Peyer's patch (tissue), 4 donors: Measurements from ENCODE around the gene UCMA.

Experiments used
- CTCF ChIP-seq, 6 experiments: fragments of 450-650 bp in 4 of 6; fragments of 200-600 bp in 2 of 6; sonication (generic) in 1 of 6; IDR thresholded peaks; one replicate each; pipeline ENCODE4 v1.5.1; 2017 to 2019; ENCODE audit warnings: antibody characterized with exemption in 6 of 6, mild to moderate bottlenecking in 3 of 6, moderate library complexity in 1 of 6
- POLR2A ChIP-seq, 2 donors: fragments of 450-650 bp; IDR thresholded peaks; one replicate each; pipeline ENCODE4 v1.5.1; 2017; ENCODE audit warnings: antibody characterized with exemption in 2 of 2, mild to moderate bottlenecking in 2 of 2, moderate library complexity in 2 of 2

GRCh38 chr10:13268841-13269240, 34.7 kb upstream of the UCMA start:
- TF ChIP-seq CTCF (IDR thresholded peaks at IDR 0.05) (no peak), POLR2A (IDR thresholded peaks at IDR 0.05) (no peak)
